Mammary epithelial cell (primary cell): ENCODE results near the gene PXMP2.

Experiments
- EZH2 ChIP-seq: IDR thresholded peaks from 2 replicates; pipeline ENCODE4 v1.6.1; 2012; ENCODE audit warnings: low read length, inconsistent platforms, borderline replicate concordance
- TF ChIP-seq, protein P1 (sequence below), 2 donors: IDR thresholded peaks in 1 of 2; conservative IDR thresholded peaks in 1 of 2; 2 replicates each; pipeline ENCODE4 v1.5.1; 2011 to 2012; ENCODE audit warnings: inconsistent platforms in 2 of 2, low read length in 2 of 2, mild to moderate bottlenecking in 2 of 2, control low read depth in 1 of 2, low read depth in 1 of 2; ENCODE audit not compliant: insufficient read depth in 1 of 2; ENCODE audit errors: extremely low read depth in 1 of 2

GRCh38 chr12:132657004-132657727, 30.2 kb upstream of the PXMP2 start:
- TF ChIP-seq, protein P1, sequence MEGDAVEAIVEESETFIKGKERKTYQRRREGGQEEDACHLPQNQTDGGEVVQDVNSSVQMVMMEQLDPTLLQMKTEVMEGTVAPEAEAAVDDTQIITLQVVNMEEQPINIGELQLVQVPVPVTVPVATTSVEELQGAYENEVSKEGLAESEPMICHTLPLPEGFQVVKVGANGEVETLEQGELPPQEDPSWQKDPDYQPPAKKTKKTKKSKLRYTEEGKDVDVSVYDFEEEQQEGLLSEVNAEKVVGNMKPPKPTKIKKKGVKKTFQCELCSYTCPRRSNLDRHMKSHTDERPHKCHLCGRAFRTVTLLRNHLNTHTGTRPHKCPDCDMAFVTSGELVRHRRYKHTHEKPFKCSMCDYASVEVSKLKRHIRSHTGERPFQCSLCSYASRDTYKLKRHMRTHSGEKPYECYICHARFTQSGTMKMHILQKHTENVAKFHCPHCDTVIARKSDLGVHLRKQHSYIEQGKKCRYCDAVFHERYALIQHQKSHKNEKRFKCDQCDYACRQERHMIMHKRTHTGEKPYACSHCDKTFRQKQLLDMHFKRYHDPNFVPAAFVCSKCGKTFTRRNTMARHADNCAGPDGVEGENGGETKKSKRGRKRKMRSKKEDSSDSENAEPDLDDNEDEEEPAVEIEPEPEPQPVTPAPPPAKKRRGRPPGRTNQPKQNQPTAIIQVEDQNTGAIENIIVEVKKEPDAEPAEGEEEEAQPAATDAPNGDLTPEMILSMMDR (conservative IDR thresholded peaks at IDR 0.05 in 1 of 2, IDR thresholded peaks at IDR 0.05 in 1 of 2; ENCODE audit: extremely low read depth in 1 of 2, insufficient read depth in 1 of 2, low read depth in 1 of 2, low read length in 2 of 2), result no peak
- no peak for TF ChIP-seq EZH2
